ENCODE data around the gene KCNJ4. TPM values are rescaled to one million over a fixed set of nuclear protein-coding genes. Genes with fewer than 3 reads are reported as not detected.
A peak's percentile ranks its signal among the peaks of the same experiment; 100 is the strongest.

KCNJ4 gene
- total RNA-seq, 1 donor from 2014 or later = 0.43 TPM

DNA sequence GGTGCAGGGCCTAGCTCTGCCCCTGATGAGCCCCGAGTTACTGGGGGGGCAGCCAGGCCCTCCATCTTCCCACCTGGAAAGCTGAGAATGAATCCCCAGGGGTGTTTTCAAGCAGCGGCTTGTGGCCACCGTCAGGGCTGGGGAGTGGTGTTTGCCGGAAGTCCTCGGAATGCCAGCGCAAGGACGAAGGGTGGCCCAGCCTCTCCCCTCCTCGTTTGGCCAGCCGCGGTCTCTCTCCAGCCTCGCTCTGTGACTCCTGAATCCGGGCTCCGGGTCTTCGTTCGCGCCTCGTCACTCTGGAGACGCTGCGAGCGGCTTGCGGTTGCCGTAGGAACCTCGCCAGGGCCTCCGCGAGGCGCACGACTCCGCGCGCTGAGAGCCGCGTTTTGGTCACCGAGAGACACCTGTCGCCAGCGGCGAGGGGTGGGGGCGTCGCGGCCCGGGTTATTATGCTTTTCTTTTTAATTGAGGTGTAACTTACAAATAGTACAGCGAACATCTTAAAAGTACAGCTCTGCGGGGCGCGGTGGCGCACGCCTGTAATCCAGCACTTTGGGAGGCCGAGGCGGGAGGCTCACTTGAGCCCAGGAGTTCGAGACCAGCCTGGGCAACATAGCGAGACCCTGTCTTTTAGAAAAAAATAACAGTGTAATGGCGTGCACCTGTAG lies 6.5 kb upstream of the KCNJ4 start:
- TF ChIP-seq, protein P1, sequence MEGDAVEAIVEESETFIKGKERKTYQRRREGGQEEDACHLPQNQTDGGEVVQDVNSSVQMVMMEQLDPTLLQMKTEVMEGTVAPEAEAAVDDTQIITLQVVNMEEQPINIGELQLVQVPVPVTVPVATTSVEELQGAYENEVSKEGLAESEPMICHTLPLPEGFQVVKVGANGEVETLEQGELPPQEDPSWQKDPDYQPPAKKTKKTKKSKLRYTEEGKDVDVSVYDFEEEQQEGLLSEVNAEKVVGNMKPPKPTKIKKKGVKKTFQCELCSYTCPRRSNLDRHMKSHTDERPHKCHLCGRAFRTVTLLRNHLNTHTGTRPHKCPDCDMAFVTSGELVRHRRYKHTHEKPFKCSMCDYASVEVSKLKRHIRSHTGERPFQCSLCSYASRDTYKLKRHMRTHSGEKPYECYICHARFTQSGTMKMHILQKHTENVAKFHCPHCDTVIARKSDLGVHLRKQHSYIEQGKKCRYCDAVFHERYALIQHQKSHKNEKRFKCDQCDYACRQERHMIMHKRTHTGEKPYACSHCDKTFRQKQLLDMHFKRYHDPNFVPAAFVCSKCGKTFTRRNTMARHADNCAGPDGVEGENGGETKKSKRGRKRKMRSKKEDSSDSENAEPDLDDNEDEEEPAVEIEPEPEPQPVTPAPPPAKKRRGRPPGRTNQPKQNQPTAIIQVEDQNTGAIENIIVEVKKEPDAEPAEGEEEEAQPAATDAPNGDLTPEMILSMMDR (IDR thresholded peaks at IDR 0.05) = no peak
- H3K36me3 Mint-ChIP-seq (ENCODE audit: unreplicated experiment) = no peaks in the 10 kb centered on the region
- no peak overlapping the region for H3K27ac Mint-ChIP-seq (ENCODE audit: unreplicated experiment)
- H3K4me3 Mint-ChIP-seq (ENCODE audit: unreplicated experiment) = peak overlapping the region; percentile 67
- H3K9me3 Mint-ChIP-seq (ENCODE audit: unreplicated experiment) = no peaks in the 10 kb centered on the region
- H3K4me1 Mint-ChIP-seq (ENCODE audit: unreplicated experiment) = peaks cover 14% of the 10 kb centered on the region
- peaks cover 32% of the 10 kb centered on the region for H3K27me3 Mint-ChIP-seq (ENCODE audit: unreplicated experiment)
- peak; percentile 94 for DNase-seq (ENCODE audit: extremely low spot score, unreplicated experiment)

DNA sequence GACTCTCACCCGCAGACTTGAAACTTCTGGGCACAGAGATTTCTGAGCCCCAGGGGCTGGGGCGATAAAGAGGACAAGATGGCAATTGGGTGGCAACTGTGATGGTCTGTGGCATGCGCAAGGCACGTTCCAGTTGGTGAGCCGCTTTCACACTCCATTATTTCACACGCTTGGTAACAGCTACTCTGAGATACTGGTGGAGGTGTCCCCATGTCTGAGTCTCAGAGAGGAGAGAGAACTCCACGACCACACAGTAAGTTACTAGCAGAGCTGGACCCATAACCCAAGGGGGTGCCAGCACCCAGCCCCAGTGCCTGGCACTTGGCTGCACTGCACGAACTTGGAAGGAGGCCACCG lies 6.0 kb upstream of the KCNJ4 start:
- Mint-ChIP-seq H3K9me3 (ENCODE audit: unreplicated experiment) (no peaks in the 10 kb centered on the region), H3K27me3 (ENCODE audit: unreplicated experiment) (peaks cover 35% of the 10 kb centered on the region), H3K4me3 (ENCODE audit: unreplicated experiment) (no peak overlapping the region), H3K4me1 (ENCODE audit: unreplicated experiment) (peaks cover 14% of the 10 kb centered on the region), H3K27ac (ENCODE audit: unreplicated experiment) (no peak overlapping the region), H3K36me3 (ENCODE audit: unreplicated experiment) (no peaks in the 10 kb centered on the region)
- TF ChIP-seq, protein P1 (IDR thresholded peaks at IDR 0.05) = no peak
- DNase-seq (ENCODE audit: extremely low spot score, unreplicated experiment) = no peak

DNA sequence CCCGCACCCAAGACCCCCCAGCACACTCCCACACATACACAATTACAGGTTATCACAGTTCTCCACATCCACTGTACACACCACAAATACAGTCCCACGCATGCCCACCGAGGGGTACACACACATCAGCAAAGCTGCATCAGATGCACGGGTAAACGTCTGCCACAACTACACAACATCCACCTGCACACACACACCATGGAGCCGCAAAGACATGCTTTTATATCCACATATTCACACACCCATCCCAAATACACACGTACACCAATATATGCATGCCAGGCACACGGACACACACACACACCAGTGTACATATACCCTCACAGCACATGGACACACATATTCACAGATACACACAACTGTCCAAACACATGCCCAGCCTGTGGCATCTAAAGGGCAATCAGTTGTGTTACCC lies 5.4 kb upstream of the KCNJ4 start:
- no peak for DNase-seq (ENCODE audit: extremely low spot score, unreplicated experiment)
- Mint-ChIP-seq H3K27me3 (ENCODE audit: unreplicated experiment) (peaks cover 35% of the 10 kb centered on the region), H3K27ac (ENCODE audit: unreplicated experiment) (no peak overlapping the region), H3K9me3 (ENCODE audit: unreplicated experiment) (no peaks in the 10 kb centered on the region), H3K4me1 (ENCODE audit: unreplicated experiment) (peaks cover 14% of the 10 kb centered on the region), H3K36me3 (ENCODE audit: unreplicated experiment) (no peaks in the 10 kb centered on the region), H3K4me3 (ENCODE audit: unreplicated experiment) (no peak overlapping the region)
- TF ChIP-seq, protein P1 (IDR thresholded peaks at IDR 0.05) = no peak

DNA sequence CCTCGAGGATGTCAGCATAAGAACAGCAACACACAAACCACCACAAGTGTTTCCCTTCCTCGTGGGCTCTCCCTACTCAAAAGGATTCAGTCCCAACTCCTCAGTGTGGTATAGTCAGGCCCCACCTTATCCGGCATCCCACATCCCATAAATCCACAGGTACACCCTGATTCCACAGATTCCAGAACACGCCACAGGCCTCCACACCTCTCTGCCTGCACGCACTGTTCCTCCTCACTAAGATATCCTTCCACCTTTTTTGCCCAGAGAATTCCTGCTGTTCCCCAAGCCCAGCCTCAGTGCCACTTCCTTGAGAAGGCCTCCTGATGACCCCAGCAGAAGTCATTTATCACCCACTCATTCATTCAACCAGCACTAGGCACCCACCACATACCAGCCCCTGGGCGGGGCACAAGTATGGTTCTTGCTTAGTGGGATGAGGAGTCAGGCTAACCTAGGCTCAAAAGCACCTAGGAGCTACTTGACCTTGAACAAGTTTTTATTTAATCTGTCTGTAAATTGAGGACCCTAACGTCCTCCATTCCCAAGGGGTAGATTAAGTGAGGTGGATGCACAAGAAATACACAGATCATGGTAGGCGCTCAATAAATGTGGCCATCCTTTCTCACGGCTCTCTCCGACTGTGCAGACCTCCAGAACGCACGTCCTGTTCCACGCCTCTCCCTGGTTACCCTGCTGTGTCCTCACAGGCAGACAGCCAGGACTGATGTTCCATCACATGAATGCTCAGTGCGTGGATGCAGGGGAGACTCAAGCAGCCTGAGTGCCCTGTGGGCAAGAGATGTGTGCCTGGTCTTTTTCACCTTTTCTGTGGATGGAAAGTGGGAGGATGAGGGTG lies 2.1 kb upstream of the KCNJ4 start:
- H3K4me3 Mint-ChIP-seq (ENCODE audit: unreplicated experiment) = peak overlapping the region; percentile 59
- H3K27ac Mint-ChIP-seq (ENCODE audit: unreplicated experiment) = no peak overlapping the region
- H3K9me3 Mint-ChIP-seq (ENCODE audit: unreplicated experiment) = no peaks in the 10 kb centered on the region

More for the DNA sequence above, 2.1 kb upstream of the KCNJ4 start:
- peaks cover 56% of the 10 kb centered on the region for H3K27me3 Mint-ChIP-seq (ENCODE audit: unreplicated experiment)
- peaks cover 13% of the 10 kb centered on the region for H3K4me1 Mint-ChIP-seq (ENCODE audit: unreplicated experiment)
- no peaks in the 10 kb centered on the region for H3K36me3 Mint-ChIP-seq (ENCODE audit: unreplicated experiment)
- no peak for DNase-seq (ENCODE audit: extremely low spot score, unreplicated experiment)
- TF ChIP-seq, protein P1 (IDR thresholded peaks at IDR 0.05) = no peak

All from osteocyte (in vitro differentiated cells).